ENCODE measurements around the gene CLSTN3.

The CLSTN3 gene

DNA sequence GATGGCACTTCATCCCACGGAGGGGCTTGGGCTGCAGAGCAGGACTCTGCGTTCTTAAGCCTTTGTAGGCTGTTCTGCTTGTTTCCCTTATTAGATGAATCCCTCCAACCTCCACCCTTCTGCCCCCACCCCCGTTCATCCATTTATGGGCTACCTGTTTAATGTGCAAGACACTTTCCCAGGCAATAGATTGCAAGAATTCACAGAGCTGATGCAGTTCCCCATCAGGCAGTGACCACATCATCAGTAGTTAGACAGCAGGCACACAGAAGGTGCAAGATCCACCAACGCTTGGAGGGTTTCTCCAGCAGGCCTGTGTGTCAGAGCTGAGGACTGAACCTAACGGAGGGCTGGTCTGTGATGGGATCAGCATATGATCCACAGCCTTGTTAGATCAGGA is 36.7 kb upstream of the CLSTN3 start:
- no peak overlapping the region for H3K27ac ChIP-seq (ENCODE audit: low read length)
- no peaks in the 10 kb centered on the region for H3K79me2 ChIP-seq (ENCODE audit: low read length)
- DNase-seq, result no peak
- H3K36me3 ChIP-seq (replicated peaks; ENCODE audit: insufficient read depth, low read length), result no peaks in the 10 kb centered on the region
- no peak for TF ChIP-seq EZH2 (optimal IDR thresholded peaks at IDR 0.05; ENCODE audit: low read depth, low read length)
- no peak for TF ChIP-seq CTCF (IDR thresholded peaks at IDR 0.05; ENCODE audit: low read length)
- TF ChIP-seq EZH2phosphoT487 (IDR thresholded peaks at IDR 0.05; ENCODE audit: low read length), result no peak
- no peaks in the 10 kb centered on the region for H3F3A ChIP-seq (ENCODE audit: insufficient read depth, low read length)
- H4K20me1 ChIP-seq (ENCODE audit: insufficient read depth, low read length), result no peaks in the 10 kb centered on the region
- no peaks in the 10 kb centered on the region for H3K9me2 ChIP-seq (replicated peaks; ENCODE audit: insufficient read depth, low read length)
- H2AFZ ChIP-seq (ENCODE audit: low read length), result no peak overlapping the region
- H3K4me2 ChIP-seq (ENCODE audit: low read depth, low read length), result no peak overlapping the region
- H3K9ac ChIP-seq (ENCODE audit: low read length), result no peak overlapping the region
- peaks cover 5% of the 10 kb centered on the region; the same call in 1 of the 2 replicates for H3K4me1 ChIP-seq (ENCODE audit: low read length)
- no peaks in the 10 kb centered on the region for H3K9me3 ChIP-seq (replicated peaks; ENCODE audit: insufficient read depth, low read length)
- H3K27me3 ChIP-seq (replicated peaks; ENCODE audit: insufficient read depth, low read length), result no peaks in the 10 kb centered on the region
- H3K4me3 ChIP-seq (ENCODE audit: low read length), result no peak overlapping the region

DNA sequence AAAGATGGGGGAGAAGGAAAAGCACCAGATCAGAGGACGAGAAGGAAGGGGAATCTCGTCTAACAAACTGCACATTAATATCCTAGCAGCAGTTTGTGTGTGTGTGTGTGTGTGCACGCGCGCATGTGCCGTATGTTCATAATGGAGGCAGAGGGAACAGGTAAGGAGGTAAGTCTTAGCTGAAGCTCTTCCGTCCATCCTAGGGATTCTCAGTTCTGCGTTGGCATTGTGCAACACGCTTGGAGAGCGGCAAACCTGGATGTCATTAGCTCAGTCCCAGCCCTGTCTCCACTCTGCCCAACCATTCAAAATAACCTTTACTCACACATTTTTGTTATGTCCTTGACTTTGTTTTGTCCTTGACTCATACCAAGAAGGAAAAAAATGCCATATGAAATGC is 36.3 kb upstream of the CLSTN3 start:
- H3K79me2 ChIP-seq (ENCODE audit: low read length), result no peaks in the 10 kb centered on the region
- TF ChIP-seq EZH2 (optimal IDR thresholded peaks at IDR 0.05; ENCODE audit: low read depth, low read length), result no peak
- TF ChIP-seq CTCF (IDR thresholded peaks at IDR 0.05; ENCODE audit: low read length), result no peak
- no peak for TF ChIP-seq EZH2phosphoT487 (IDR thresholded peaks at IDR 0.05; ENCODE audit: low read length)

DNA sequence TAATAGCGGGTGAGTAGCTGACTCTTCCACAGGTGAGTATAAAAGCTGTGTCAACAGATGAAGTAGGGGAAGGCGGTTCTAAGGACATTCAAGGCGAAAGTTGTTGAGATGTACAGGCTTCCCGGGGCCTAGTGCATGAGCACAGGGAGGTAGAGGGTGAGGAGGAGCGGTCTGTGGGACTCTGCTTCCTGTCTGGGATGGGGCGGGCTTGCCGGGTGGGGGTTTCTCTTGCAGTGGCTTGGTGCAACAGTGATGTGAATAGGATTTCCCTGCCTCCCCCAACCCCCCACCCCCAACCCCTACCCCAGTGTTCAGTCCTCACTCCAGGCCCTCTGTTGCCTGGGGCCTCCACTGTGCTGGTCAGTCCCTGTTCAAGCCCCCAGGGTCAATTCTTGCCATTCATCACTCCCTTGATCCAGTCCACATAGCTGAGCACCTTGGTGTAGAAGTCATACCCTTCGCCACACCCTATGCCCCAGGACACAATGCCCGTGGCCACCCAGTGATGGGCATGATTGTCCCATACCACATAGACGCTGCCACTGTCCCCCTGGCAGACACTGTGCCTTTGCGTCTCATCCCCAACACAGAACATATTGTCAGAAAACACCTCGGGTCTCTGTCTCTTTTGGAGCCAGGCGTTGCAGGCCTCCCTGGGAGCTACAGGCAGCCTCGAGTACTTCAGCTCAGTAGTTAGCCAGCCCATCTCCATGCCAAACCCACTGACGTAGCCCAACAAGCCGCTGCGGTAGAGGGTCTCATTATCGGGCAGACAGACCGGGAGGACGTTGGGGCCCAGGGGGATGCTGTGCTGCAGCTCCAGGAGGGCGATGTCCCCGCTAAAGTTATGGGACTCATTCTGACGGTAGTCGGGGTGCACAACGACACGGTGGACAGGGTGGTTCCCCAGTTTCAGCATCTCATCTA is 33.9 kb upstream of the CLSTN3 start:
- no peak for DNase-seq
- no peaks in the 10 kb centered on the region for H3K9me3 ChIP-seq (replicated peaks; ENCODE audit: insufficient read depth, low read length)
- H3K79me2 ChIP-seq (ENCODE audit: low read length), result no peaks in the 10 kb centered on the region
- peaks cover 5% of the 10 kb centered on the region; the same call in 1 of the 2 replicates for H3K4me1 ChIP-seq (ENCODE audit: low read length)
- H3F3A ChIP-seq (ENCODE audit: insufficient read depth, low read length), result no peaks in the 10 kb centered on the region
- no peaks in the 10 kb centered on the region for H3K9me2 ChIP-seq (replicated peaks; ENCODE audit: insufficient read depth, low read length)
- no peak overlapping the region for H3K4me2 ChIP-seq (ENCODE audit: low read depth, low read length)
- TF ChIP-seq CTCF (IDR thresholded peaks at IDR 0.05; ENCODE audit: low read length) (no peak), EZH2phosphoT487 (IDR thresholded peaks at IDR 0.05; ENCODE audit: low read length) (no peak), EZH2 (optimal IDR thresholded peaks at IDR 0.05; ENCODE audit: low read depth, low read length) (no peak)
- H4K20me1 ChIP-seq (ENCODE audit: insufficient read depth, low read length), result no peaks in the 10 kb centered on the region
- H3K4me3 ChIP-seq (ENCODE audit: low read length), result no peak overlapping the region
- no peak overlapping the region for H3K9ac ChIP-seq (ENCODE audit: low read length)
- H3K36me3 ChIP-seq (replicated peaks; ENCODE audit: insufficient read depth, low read length), result no peaks in the 10 kb centered on the region
- H3K27me3 ChIP-seq (replicated peaks; ENCODE audit: insufficient read depth, low read length), result no peaks in the 10 kb centered on the region
- H3K27ac ChIP-seq (ENCODE audit: low read length), result no peak overlapping the region
- H2AFZ ChIP-seq (ENCODE audit: low read length), result no peak overlapping the region

More for the DNA sequence above, 36.3 kb upstream of the CLSTN3 start:
- Histone ChIP-seq H3K36me3 (replicated peaks; ENCODE audit: insufficient read depth, low read length) (no peaks in the 10 kb centered on the region), H3K9ac (ENCODE audit: low read length) (no peak overlapping the region), H4K20me1 (ENCODE audit: insufficient read depth, low read length) (no peaks in the 10 kb centered on the region), H3K27me3 (replicated peaks; ENCODE audit: insufficient read depth, low read length) (no peaks in the 10 kb centered on the region), H3K4me3 (ENCODE audit: low read length) (no peak overlapping the region), H2AFZ (ENCODE audit: low read length) (no peak overlapping the region), H3K4me1 (ENCODE audit: low read length) (peaks cover 5% of the 10 kb centered on the region; the same call in 1 of the 2 replicates), H3F3A (ENCODE audit: insufficient read depth, low read length) (no peaks in the 10 kb centered on the region), H3K9me3 (replicated peaks; ENCODE audit: insufficient read depth, low read length) (no peaks in the 10 kb centered on the region), H3K9me2 (replicated peaks; ENCODE audit: insufficient read depth, low read length) (no peaks in the 10 kb centered on the region), H3K27ac (ENCODE audit: low read length) (no peak overlapping the region), H3K4me2 (ENCODE audit: low read depth, low read length) (no peak overlapping the region)
- DNase-seq, result no peak
